NCI-H524 (cell line): Measurements from ENCODE around the gene ZC3H7B.

Experiments used
- DNase-seq, 2 experiments: peaks; one replicate each; lab custom pipeline; 2025; lab: John Stamatoyannopoulos, UW

The ZC3H7B gene

DNA sequence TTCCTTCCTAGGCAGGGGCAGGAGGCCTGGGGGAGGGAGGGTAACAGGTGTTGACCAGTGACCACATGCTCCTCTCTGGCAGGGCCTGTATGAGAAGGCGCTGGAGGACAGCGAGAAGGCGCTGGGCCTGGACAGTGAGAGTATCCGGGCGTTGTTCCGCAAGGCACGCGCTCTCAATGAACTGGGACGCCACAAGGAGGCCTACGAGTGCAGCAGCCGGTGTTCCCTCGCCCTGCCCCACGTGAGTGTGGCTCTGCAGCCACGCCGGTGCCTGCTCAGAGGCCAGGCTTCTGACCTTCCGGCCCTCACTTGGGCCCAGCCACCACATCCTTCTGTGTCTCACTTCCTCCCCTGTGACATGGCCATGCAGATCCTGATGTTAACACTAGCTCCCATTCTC lies 25.8 kb downstream of the ZC3H7B start:
- no peak for DNase-seq

DNA sequence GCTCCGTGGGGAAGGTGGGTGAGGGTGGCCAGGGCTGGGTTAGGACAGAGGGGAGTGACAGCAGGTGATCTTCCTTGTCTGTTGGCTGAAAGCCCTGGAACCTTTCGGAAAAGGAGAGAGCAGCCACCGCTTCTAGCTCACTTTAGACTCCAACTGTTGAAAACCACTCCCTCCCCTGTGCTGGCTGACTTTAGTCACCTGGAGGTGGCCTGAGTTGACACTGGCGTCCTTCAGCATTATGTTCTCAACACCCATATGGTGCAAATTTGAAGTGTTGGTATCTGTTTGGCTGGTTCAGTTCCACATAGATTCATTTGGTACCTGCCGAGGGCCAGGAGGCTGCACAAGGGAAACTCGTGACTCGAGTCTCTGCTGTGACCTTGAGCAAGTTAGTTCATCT lies 28.8 kb downstream of the ZC3H7B start:
- DNase-seq, result no peak

DNA sequence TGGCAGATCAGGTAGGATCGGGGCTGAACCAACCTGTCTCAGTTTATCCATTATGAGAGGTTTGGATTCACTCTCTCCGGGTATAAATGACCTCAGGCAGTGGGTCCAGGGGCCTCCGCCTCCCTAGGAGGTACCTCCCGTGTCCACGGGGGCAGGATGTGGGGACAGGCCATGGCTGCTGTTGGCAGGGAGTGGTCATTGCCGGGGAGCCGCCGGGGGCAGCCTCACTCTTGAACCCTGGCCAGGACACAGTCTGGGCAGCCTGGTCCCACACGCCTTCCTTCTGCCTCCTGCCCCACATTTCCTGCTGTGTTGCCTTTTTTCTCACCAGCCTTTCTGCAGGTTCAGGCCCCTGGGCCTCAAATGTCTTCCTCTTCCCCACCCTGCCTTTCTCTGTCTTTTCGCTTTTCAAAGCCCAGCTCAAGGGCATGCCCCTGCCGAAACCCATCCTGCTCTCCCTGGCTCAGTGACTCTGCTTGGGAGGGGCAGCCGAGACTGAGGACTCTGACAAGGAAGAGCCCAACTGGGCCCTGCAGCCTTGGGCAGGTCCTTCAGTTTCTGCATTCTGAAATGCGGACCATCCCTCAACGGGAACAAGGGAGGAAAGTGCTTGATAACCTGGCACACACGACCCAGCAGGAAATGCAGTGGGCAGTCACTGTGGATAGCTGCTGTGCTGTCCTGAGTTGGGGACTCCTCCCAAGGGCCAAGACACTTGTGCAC lies 31.1 kb downstream of the ZC3H7B start:
- DNase-seq, result no peak

DNA sequence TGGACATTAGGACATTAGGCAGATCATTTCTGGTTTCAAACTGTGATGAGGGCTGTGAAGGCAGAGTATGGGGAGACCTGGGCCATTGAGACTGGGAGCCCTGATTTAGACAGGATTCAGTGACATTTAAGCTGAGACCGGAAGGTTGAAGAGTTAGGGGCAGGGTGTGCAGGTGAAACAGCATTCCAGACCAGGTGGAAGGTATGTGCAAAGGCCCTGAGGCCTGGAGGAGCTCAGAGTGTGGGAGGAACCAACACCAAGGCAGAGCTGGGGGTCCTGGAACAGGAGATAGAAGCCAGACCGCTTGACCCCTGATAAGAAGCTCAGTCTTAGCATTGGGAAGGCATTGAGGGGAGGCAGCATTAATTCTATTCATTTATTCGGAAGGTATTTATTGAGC lies 32.5 kb downstream of the ZC3H7B start:
- no peak for DNase-seq

DNA sequence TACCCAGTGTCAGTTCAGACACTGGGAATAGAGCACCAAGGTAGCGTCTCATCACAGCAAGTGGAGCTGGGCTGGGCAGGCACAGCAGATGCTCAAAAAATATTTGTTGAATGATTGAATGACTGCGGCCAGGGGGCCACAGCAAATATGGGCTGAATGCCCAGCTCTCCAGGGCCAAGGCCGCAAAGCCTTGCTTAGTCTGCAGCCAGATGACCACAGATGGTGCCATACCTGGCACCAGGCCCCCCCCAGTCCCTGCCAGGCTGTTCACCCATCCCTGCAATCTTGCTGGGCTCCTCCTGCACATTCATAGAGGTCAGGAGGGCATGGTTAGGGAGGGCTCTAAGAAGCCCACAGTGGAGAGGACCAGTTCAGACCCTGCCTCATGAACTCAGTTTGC lies 32.9 kb downstream of the ZC3H7B start:
- DNase-seq, result no peak

DNA sequence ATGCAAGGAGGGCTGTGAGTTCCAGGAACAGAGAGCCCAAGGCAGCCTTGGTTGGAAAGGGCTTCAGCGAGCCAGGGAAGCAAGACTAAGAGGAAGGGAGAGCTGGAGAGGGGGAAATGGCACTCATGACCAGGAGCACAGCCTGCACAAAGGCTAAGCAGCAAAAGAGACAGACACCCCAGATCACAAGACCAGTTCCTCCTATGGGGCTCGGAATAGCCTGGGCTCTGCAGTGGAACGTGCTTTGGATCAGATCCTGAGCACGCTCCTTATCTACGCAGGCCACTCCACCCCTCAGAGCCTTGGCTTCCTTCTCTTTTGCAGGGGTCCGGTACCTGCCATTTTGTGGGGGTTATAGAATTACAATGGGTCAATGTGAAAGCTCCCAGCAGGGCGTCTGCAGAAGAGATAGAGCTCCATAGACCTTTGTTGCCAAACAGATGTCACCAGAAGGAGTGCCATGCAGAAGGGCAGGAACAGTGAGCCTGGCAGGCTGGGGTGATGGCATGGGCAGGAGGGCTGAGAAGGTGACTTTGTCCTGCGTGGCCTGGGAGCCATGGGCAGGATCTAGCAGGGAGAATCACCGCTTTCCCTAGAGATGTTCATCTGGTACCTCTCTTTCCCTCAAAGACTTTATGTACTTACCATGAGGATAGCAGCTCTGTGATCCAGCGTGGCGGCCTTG lies 33.8 kb downstream of the ZC3H7B start:
- DNase-seq, result no peak

DNA sequence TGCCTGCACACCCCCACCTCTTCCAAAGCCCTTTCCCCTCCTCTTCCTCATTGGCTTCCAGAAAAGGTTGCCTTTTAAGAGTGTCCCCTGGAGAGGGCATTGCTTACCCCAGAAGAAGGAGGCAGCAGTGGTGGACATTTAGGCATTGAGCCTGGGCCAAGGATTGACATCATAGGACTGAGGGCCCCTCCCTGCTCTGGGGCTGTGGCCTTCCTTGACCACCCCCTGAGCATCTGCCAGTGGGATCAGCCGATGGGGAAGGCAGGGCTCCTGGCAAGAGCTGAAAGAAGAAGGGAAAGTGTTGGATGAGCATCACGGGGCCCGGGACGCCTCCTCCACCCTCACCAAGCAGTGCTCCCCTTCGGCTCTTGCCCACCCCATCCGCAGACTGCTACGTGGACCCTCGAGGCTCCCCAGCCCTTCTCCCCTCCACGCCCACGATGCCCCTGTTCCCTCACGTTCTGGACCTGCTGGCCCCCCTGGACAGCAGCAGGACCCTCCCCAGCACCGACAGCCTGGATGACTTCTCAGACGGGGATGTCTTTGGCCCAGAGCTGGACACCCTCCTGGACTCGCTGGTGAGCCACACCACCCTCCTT lies 37.4 kb downstream of the ZC3H7B start:
- DNase-seq, result no peak

DNA sequence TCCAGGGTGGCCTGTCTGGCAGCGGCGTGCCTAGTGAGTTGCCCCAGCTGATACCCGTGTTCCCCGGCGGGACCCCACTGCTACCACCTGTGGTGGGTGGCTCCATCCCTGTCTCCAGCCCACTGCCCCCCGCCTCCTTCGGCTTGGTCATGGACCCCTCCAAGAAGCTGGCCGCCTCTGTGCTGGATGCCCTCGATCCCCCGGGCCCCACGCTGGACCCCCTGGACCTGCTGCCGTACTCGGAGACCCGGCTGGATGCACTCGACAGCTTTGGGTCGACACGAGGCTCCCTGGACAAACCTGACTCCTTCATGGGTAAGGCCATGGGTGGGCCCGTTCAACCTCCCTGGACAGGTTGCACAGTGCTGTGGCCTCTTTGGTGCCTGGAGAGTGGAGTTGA lies 38.5 kb downstream of the ZC3H7B start:
- no peak for DNase-seq

DNA sequence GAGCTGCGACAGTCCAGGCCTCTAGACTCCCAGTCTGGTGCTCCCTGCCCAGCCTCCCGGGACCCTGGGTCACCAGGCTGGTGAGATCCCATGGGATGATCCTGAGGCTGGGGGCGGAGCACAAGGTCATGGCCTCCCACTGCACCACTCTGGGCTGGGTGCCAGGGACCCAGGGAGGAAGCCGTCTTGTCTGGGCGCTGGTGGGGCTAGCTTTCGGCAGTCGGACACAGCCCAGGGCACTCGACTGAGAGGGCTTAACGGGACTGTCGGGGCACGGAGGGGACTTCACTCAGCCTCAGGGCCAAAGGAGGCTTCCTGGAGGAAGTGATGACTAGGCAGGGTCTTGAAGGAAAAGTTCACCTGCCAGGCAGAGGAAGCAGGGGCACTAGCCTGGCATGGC lies 39.0 kb downstream of the ZC3H7B start:
- DNase-seq, result no peak

DNA sequence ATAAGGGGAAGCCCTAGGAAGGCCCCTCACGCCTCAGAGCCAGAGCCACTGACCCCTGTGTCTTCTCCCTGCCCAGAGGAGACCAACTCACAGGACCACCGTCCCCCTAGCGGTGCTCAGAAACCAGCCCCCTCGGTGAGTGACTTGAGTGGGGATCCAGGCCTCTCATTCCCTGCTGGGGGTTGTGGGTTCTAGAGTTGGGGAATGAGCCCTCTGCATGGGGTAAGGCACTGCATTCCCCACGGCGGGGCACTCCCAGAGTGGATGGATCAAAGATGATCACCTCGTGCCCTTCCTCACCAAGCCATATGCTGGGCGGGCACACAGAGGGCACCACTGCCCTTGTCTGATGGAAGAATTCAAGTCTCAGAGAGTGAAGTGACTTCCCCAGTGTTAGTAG lies 39.7 kb downstream of the ZC3H7B start:
- no peak for DNase-seq

DNA sequence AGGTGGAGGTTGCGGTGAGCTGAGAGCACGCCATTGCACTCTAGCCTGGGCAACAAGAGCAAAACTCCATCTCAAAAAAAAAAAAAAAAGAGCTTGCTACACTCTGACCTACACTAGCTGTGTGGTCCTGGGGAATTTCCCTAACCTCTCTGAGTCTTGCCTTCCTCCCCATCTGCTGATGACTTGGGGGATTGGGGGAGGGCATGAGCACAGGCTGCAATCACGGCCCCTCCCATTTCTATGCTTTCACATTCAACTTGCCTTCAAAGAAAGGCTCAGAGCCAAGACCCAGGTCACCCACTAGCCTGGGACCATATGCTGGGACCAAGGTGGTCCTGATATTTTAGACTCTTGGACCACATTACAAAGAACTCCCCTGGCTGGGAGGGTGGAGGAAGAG lies 40.7 kb downstream of the ZC3H7B start:
- DNase-seq, result no peak

DNA sequence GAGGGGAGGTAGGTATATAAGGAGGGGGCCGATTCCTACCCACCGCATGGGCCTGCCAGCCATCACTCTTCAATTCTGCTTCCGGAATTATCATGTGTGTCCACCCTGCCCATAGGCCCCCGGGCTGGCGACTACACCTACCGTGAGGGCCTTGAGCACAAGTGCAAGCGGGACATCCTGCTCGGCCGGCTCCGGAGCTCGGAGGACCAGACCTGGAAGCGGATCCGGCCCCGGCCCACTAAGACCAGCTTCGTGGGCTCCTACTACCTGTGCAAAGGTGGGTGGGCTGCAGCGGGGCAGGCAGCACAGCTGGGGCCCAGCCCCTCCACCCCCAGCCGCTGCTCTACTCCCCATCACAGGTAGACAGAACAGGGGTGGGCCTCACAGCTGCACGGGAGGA lies 42.0 kb downstream of the ZC3H7B start:
- DNase-seq, result no peak

DNA sequence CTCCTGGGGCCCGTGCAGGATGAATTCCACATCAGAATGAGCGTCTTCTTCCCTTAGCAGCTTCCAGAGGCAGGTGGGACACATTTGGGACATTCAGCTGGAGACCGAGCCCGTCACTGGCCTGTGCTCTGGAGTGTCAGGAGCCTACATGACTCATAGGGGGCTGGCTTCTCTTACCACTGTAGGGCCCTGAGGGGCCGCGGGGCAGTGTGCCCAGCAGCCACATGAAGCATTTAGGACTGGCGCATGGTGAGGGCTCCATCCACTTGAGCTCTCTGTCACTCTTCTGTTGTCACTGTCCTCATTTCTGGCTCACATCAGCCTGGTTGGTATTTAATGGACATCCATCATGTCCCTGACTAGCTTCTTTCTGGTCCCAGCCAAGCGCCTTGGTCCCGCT lies 42.4 kb downstream of the ZC3H7B start:
- no peak for DNase-seq

DNA sequence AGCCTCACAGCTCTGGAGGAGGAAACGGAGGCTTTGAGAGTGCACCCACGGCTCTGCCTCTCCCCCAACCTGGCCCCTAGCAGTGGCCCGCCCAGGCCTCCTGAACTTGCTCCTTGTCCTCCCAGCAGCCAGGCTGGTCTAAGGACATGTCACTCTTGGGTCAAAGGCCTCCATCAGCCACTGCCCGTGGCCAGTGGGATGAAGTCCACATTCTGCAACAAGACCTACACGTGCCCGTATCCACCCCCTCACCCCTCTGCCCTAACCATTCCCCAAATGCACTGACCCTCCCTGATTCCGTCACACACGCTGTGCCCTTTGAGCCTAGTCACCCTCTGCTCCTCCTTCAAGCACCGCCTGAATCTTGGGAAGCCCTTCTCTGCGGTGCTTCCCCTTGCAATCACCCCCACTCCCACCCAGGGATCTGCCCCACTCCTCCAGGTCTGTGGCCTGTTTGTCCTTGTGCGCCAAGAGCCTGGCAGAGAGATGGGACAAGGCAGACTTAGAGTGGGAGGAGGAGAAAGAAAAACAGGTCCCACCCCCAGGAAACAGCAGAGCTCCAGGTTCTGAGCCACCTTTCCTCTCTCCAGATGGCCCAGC lies 43.0 kb downstream of the ZC3H7B start:
- no peak for DNase-seq

DNA sequence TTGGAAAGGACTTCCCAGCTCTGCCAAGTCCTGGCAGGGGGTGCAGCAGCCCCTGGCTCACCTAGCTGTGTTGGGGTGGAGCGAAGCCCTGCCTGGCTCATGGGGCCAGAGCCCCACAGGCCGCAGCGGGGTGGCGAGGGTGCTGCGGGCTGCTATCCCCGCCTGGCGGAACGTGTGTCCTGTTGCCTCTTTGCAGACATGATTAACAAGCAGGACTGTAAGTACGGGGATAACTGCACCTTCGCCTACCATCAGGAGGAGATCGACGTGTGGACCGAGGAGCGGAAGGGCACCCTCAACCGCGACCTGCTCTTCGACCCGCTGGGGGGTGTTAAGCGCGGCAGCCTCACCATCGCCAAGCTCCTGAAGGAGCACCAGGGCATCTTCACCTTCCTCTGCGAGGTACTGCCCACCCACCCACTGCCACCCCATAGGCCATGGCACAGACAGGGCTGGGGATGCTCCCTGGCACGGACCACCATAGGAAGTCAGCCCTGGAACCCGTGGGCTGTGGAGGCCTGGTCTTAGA lies 44.5 kb downstream of the ZC3H7B start:
- no peak for DNase-seq

DNA sequence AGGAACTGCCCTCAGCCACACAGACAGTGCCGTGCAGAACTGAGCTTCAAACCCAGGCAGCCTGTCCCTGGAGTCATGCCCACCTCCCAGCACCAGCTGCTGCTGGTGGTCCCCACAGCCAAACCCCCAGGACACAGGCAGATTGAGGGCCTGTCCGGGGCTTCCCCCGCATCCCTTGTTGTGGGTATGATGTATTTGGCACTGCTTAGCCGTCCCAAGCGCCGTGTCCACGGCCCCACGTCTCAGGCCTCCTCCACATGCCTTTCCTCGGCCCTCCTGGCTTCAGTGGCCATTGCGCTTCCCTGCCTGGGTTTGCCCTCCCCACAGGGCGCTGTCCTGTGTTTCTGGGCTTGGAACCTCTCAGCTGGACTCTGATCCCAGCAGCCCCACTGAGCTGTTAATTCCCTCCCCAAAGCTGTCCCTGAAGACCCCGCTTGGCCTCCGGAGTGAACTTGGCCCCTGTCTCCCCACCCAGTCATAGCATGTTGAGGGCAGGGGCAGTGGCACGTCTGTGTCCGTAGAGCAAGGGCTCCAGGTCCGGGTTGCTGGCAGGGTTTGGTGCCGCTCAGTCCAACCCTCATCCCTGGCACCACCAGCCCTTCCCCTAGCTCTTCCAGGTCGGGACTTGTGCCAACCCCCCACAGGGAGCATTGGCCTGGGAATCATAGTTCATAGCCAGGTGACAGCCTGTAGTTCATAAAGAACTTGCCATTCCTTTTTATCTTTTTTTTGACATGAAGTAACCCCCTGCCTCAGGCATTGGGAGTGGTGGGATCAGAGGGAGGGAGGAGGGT lies 45.9 kb downstream of the ZC3H7B start:
- DNase-seq, result no peak

DNA sequence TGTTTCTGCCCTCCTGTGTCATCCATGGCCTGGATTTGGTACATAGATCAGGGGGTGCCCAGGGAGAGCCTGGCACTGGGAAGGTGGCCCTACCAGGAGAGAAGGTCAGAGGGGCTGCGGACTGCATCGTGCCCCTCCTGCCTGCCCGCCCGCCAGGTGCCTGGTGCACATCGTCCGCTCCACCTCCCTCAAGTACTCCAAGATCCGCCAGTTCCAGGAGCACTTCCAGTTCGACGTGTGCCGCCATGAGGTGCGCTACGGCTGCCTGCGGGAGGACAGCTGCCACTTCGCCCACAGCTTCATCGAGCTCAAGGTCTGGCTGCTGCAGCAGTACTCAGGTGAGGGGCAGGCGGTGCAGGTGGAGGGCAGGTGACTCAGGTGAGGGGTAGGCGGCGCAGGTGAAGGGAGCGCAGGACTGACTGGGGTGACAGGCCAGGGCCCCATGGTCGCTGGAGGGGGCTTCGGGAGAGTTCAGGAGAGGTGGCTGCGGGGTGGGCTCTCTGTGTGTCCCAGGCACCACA lies 47.7 kb downstream of the ZC3H7B start:
- DNase-seq, result no peak

DNA sequence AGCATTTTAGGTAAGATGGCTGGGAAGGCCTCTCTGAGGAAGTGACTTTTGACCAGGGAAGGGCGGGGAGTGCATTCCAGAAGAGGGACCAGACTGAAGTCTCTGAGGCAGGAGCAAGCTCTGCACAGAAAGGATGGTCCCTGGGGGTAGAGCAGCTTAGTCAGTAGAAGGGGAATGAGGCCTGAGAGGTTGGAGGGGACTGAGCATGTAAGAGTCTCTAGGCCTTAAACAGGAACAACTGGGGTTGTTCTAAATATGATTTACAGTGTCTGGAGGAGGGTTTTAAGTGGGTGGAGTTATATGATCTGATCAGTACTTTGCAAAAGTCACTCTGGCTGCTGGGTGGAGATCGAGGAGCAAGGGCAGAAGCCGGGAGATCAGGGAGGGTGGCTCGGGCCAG lies 48.8 kb downstream of the ZC3H7B start:
- DNase-seq, result no peak

DNA sequence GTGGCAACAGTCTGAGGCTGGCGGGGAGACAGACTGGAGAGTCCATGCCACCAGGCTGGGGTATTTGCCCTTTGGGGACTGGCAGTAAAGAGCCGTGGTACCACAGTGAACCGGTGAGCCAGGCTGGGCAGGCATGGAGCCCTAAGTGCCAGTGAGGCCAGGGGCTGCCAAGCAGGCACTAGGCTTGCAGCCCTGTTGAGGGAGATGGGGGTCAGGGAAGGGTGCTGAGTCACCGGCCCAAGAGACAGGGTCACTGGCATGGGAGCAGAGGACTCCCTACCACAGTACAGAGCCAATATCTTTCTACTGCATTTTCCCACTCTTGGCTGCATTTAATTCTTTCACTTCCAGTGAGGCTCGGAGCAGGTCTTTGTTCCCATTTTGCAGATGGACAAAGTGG lies 49.7 kb downstream of the ZC3H7B start:
- DNase-seq, result no peak

DNA sequence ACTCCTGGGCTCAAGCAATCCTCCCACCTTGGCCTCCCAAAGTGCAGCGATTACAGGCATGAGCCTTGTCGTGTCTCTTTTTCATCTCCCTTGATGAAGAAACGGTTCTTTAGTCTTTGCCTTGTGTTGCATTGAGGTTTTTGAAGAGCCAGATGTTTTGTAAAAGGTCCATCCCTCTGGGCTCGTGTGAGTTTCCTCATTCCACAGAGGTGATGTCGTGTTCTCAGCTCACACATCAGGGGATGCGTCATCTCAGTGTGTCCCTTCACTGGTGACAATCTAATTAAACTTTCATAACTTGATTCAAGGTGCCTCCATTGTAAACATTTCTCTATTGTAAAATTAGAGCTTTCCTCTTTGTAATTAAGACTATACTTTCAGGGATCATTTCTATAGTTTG lies 50.7 kb downstream of the ZC3H7B start:
- no peak for DNase-seq

DNA sequence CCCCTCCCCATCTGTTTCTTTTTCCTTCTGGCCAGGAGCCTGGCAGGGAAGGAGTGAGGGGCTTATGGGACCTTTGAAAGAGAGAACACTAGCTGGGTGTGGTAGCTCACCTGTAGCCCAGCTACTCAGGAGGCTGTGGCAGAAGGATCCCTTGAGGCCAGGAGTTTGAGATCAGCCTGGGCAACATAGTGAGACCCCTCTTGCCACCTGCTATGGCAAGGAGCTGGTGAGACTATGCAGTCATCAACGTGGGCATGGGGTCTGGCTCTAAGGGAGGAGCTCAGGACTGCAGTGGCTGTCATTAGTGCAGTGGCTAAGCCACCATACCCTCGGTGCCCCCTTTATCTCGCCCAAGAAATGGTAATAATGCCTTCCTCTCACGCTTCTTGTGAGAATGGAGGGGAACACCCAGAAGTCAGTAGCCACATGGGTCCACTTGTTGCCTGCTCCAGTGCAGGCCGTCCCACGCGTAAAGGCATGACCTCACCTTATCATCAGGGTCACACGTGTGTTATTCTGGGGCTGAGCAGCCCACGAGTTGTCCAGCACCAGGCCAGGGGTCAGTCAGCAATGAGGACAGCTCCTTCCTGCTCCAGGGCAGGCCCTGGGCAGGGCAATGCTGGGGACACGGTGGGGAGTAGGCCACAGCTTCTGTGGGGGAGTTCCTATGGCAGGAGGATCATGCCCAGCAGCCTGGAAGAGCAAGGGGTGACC lies 52.7 kb downstream of the ZC3H7B start:
- no peak for DNase-seq
